HG03565 (cell line): ENCODE measurements around the gene CTF1.
"Not testable (repeated sequence)": the region's sequence is repeated elsewhere in the genome, so short reads cannot be mapped to it uniquely, and the experiment has no call there.

Experiments
- ATAC-seq: cut with Tn5 transposase; IDR thresholded peaks from one replicate; pipeline ENCODE4 v1.9.1; 2021; ENCODE audit warnings: mild to moderate bottlenecking, moderate library complexity; ENCODE audit not compliant: unreplicated experiment

CTF1 gene

GRCh38 chr16:30896261-30896888 lies at the start of gene CTF1:
CTF1 (plus strand) TSS chr16:30896614; CDS start chr16:30896644, 30 bp downstream.
- ATAC-seq = no peak

DNA sequence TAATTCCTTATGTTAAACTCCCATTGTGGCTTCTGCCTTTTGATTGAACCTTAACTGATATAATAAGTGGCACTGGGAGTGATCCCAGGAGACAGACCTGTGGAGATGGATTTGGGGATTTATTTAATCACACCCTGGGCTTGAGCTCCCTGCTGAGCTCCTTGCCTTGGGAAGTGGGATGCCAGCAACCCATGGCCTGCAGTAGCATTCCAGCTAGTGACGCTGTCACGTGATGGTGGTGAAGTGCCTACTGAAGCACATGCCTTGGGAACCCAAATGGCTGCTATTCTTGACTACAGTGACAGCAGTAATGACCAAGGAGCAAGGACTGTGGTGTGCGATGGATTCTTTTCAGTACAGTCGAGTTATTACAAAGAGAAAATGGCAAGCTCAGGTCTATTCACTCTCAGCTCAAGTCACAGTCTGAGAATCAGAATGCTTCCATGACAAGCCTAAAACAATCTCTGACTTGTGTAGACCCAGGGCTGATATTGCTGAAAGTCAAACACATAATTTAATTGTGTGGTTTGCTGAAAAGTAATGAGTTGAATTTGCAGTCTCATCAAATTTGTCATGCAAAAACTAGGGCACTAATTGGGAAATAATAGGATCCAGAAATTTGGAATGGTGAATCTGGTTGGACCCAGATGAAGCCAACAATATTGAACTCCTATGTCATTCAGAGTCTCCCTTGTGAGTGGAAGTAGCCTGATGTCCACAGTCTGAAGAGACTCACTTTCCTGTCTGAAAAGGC lies 49.6 kb upstream of the CTF1 start:
- no peak for ATAC-seq

DNA sequence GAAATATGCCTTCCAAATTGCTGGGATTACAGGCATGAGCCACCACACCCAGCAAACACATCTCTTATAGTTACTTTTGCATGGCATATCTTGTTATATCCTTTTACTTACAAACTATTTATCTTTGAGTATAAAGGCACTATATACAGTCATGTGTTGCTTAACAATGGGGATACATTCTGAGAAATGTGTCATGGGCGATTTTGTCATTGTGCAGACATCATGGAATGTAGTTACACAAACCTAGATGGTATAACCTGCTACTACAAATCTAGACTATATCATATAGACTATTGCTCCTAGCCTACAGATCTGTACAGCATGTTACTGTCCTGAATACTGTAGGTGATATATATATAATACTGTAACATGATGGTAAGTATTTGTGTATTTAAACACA lies 46.2 kb upstream of the CTF1 start:
- no peak for ATAC-seq

- ATAC-seq = no peak
Measured at GRCh38 chr16:30853758-30854157, 42.7 kb upstream of the CTF1 start.

- no peak for ATAC-seq
Measured at GRCh38 chr16:30858111-30858495, 38.3 kb upstream of the CTF1 start.

DNA sequence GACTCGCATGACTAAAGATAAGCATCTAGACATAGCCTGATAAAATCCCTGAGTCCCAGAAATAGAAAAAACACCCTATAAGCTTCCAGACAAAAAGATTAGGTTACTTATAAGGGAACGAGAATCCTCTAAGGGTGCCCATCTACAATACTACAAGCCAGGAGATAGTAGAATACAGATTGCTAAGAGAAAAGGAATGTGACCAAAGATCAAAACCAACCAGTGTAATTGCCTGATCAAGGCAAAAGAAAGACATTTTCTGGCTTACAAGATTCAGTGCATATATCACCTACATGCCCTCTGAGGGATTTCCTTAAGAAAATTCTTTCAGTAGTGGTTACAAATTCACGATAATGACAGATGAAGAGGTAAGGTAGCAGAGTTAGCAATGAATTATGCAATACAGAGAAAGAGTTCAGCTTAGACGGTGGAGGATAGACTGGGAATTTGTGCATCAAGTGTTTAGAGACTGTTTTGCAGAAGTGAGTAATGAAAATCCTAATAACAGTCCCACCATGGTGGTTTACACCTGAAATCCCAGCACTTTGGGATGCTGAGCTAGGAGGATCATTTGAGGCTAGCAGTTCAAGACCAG lies 37.5 kb upstream of the CTF1 start:
- ATAC-seq = no peak

GRCh38 chr16:30860729-30861128 lies 35.7 kb upstream of the CTF1 start:
- ATAC-seq = not testable (repeated sequence)

GRCh38 chr16:30863178-30863577 lies 33.2 kb upstream of the CTF1 start:
- not testable (repeated sequence) for ATAC-seq

DNA sequence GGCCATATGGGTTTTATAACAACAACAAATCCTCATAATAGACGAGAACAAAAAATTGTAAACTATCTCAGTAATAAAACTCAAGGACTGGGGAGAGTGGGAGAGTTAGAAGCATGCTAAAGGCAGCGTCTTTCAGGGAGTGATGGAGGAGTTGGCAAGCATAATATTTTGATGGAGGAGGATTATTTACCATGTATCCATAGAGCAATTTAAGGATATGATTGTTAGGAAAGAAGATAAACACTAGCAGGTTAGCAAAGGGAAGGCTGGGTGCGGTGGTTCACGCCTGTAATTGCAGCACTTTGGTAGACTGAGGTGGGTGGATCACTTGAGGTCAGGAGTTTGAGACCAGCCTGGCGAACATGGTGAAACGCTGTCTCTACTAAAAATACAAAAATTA lies 30.4 kb upstream of the CTF1 start:
- no peak for ATAC-seq

- no peak for ATAC-seq
Measured at GRCh38 chr16:30867747-30868146, 28.7 kb upstream of the CTF1 start.

DNA sequence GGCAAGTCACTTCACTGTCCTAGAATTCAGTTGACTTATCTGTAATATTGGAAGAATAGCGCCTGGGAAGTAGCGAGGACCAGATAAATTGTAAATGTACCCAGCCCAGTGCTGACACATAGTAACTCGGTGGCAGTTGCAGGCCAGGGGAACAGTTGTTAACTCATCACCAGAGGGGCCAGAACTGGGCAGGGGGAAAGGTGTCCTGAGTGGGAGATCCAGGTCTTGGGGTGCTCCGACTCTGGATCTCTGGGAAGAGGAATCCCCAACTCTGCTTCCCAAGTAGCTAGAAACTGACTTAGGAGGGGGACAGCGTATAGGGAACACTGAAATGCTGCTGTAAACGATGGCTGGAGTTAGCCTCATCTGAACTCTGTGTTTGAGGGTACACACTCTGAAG lies 25.5 kb upstream of the CTF1 start:
- ATAC-seq = no peak

DNA sequence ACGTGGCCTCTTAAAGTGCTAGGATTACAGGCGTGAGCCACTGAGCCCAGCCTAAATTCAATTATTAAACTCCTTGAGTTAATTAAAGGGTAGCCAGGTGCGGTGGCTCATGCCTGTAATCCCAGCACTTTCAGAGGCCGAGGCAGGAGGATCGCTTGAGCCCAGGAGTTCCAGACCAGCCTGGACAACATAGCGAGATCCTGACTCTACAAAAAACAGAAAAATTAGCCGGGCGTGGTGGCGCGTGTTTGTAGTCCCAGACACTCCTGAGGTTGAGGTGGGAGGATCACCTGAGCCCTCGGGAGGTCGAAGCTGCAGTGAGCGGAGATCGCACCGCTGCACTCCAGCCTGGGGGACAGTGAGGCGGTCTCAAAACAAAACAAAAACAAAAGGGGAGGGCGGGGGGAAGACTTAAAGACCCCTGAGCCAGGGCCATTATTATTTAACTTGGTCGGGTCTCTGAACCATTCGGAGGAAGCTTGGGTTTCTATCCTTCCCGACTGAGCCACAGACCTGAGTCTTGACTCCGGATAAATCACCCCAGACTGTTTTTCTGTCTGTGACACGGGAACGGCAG lies 22.1 kb upstream of the CTF1 start:
- no peak for ATAC-seq

GRCh38 chr16:30874821-30875717 lies 21.3 kb upstream of the CTF1 start:
- ATAC-seq = peak; percentile 60

DNA sequence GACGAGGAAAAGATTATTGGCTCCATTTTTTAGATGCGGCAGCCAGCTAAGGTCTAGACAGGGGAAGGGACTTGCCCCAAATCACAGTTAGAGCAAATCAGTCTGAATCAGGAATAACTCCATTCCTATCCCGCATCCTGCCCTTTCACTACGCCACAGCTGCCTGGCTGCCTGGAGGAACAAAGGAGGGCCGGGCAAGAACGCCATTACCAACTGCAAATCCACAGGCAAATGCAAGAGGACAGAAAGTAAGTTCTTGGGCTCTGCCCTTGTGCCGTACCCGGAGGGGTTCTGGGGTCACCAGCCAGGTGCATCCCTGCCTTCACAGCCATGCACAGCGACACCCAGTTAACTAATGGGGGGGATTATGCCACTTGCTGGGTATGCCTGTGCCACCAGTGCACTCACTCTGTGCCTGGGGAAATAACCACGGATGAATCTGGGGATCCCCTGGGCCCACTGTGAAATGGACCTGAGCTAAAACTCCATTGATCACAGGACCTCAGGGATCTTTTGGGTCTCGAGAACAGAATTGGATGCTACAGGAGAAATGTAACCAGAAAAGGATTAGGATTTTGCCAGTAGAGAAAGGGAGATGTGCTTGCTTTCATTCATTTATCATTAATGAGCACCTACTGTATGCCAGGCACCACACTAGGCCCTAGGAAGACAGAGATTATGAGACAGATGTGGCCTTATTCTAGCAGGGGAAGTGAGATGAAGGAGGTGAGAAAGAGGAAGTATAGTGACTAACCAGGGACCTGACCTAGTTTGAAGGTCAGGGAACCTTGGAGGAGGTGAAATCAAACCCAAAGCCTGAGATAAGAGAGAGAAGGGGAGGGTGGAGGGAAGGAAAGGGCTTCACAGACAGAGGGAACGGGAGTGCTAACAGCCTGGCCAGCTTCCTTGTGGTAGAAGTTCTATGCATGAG lies 20.3 kb upstream of the CTF1 start:
- no peak for ATAC-seq

GRCh38 chr16:30876867-30877266 lies 19.5 kb upstream of the CTF1 start:
- ATAC-seq = no peak

- no peak for ATAC-seq
Measured at GRCh38 chr16:30882429-30883310, 13.7 kb upstream of the CTF1 start.

- no peak for ATAC-seq
Measured at GRCh38 chr16:30884760-30885159, 11.7 kb upstream of the CTF1 start.

GRCh38 chr16:30885196-30885595 lies 11.2 kb upstream of the CTF1 start:
- no peak for ATAC-seq

GRCh38 chr16:30886145-30886544 lies 10.3 kb upstream of the CTF1 start:
- no peak for ATAC-seq
